ENCODE data around the gene RNASEH2B. TPM values are rescaled to one million over a fixed set of nuclear protein-coding genes. Genes with fewer than 3 reads are reported as not detected.

Gene RNASEH2B
- total RNA-seq, 4 donors from 2014 or later = 13.8 to 37.5 (median 19.0) TPM

DNA sequence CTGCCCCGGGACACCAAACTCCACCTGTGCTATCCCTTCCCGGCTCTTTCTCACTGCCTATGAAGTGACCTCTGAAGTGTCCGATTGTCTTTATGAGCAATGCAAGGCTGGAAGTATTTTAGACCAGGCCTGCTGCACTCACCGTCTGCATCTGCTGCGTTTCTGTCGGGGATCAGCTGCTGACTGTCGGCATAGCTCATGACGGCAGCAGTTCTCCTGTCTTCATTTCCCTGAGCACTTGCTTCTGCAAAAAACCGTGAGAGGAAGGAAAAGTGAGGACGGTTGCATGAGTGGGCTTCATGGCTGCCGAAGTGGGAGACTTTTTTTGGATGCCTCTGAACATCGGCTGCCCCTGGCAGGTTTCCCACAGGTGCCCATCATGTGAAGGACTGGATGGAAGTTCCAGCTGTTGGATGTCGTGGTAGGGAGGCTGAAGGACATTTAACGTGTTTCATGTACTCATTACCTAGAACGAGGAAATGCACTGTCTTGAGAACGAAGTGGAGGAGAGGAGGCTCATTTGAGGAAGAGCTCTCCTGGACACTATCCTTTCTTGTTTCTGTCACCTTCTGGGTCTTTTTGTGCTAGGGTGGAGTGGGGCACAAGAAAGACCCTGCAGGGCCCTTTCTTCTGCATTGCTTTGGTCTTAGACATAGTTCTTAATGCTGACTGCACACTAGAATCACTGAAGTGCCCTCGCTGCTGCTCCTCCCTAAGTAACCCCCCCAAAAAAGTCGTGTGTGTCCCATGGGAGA is 94.7 kb downstream of the RNASEH2B start:
- intact Hi-C loops (cut with DNase I; ENCODE audit: low total_unique reads) = no loop called here
- no peak for DNase-seq
- Histone ChIP-seq H3K4me1 (peaks cover 0 to 9% (median 0%) of the 10 kb centered on the region in 4 donors), H3K27me3 (no peaks in the 10 kb centered on the region), H3K9me3 (no peaks in the 10 kb centered on the region), H3K27ac (no peak overlapping the region), H3K4me3 (no peak overlapping the region), H3K36me3 (no peaks in the 10 kb centered on the region)
- TF ChIP-seq EP300 (IDR thresholded peaks at IDR 0.05; ENCODE audit: low read depth) (no peak), POLR2A (IDR thresholded peaks at IDR 0.05) (no peak), POLR2AphosphoS5 (IDR thresholded peaks at IDR 0.05) (no peak)
- TF ChIP-seq, protein P1, sequence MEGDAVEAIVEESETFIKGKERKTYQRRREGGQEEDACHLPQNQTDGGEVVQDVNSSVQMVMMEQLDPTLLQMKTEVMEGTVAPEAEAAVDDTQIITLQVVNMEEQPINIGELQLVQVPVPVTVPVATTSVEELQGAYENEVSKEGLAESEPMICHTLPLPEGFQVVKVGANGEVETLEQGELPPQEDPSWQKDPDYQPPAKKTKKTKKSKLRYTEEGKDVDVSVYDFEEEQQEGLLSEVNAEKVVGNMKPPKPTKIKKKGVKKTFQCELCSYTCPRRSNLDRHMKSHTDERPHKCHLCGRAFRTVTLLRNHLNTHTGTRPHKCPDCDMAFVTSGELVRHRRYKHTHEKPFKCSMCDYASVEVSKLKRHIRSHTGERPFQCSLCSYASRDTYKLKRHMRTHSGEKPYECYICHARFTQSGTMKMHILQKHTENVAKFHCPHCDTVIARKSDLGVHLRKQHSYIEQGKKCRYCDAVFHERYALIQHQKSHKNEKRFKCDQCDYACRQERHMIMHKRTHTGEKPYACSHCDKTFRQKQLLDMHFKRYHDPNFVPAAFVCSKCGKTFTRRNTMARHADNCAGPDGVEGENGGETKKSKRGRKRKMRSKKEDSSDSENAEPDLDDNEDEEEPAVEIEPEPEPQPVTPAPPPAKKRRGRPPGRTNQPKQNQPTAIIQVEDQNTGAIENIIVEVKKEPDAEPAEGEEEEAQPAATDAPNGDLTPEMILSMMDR (IDR thresholded peaks at IDR 0.05) = no peak
- in situ Hi-C loops (cut with MboI; ENCODE audit: low pct_ligation_motif_present in 1 of 4, low pct_unique_long_range_greater_than_20kb in 1 of 4, low sequenced_read_pairs in 3 of 4) = no loop called here
- WGBS, 2 donors (ENCODE audit: low coverage in 1 of 2) = 78 to 94% methylated on average over 7 to 18 of the region's 18 CpGs

DNA sequence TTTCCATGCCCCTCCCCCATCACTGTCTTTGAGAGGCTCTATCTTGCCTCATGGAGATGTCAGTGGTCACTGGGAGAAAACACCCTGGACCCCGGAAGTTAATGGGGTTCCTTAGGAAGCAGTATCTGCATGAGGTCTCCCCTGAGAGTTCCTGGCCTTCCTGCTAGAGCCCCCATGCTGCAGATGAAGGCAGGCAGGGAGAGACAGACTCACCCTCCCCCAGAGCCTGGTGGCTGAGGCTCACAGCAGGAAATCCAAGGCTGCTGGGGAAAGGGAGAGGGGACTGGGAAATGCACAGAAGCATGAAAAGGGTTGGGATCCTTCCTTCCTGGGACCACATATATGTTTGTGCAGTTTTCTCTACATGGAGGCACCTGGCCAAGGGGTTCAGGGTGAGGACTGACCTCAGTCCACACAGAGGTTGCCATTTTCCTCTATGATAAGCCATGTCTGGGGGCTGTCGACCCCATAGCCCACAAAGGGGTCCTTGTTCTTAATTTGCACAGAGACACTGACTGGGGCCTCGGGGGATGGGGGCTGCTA is 95.4 kb downstream of the RNASEH2B start:
- DNase-seq = no peak
- intact Hi-C loops (cut with DNase I; ENCODE audit: low total_unique reads) = no loop called here
- Histone ChIP-seq H3K4me3 (no peak overlapping the region), H3K36me3 (no peaks in the 10 kb centered on the region), H3K27me3 (no peaks in the 10 kb centered on the region), H3K9me3 (no peaks in the 10 kb centered on the region), H3K4me1 (peaks cover 0 to 9% (median 0%) of the 10 kb centered on the region in 4 donors), H3K27ac (peak overlapping the region in 1 of 4 donors; percentile 37)
- TF ChIP-seq, protein P1 (IDR thresholded peaks at IDR 0.05) = no peak
- TF ChIP-seq POLR2AphosphoS5 (IDR thresholded peaks at IDR 0.05) (no peak), EP300 (IDR thresholded peaks at IDR 0.05; ENCODE audit: low read depth) (no peak), POLR2A (IDR thresholded peaks at IDR 0.05) (no peak)
- in situ Hi-C loops (cut with MboI; ENCODE audit: low pct_ligation_motif_present in 1 of 4, low pct_unique_long_range_greater_than_20kb in 1 of 4, low sequenced_read_pairs in 3 of 4) = no loop called here
- 71 to 100% methylated on average over 1 to 3 of the region's 3 CpGs for WGBS, 2 donors (ENCODE audit: low coverage in 1 of 2)

DNA sequence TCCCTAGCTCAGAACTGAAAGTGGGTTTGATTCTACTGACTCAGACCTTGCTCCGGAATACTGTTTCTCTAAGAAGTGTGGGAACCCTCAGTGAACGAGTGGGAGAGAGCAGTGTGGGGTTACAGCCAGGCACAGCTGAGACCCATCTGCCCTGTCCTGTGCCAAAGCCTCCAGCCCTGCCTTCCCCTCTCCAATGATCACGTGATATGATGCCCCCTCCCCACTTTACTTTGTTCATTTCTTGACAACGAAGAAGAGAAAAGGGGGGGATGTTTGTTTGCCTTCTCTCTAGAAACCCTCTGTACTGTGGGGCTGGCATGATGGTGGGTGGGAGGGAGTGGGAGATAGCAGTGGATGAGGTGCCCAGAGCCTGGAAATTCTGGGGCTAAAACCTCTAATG is 96.0 kb downstream of the RNASEH2B start:
- Histone ChIP-seq H3K27ac (peak overlapping the region; percentile 29 to 37 (median 34)), H3K27me3 (no peaks in the 10 kb centered on the region), H3K4me3 (no peak overlapping the region), H3K4me1 (peaks cover 0 to 5% (median 0%) of the 10 kb centered on the region in 4 donors), H3K36me3 (no peaks in the 10 kb centered on the region), H3K9me3 (no peaks in the 10 kb centered on the region)
- WGBS, 2 donors (ENCODE audit: low coverage in 1 of 2) = 67 to 82% methylated on average over 4 of the region's 4 CpGs
- DNase-seq = no peak
- intact Hi-C loops (cut with DNase I; ENCODE audit: low total_unique reads) = no loop called here
- in situ Hi-C loops (cut with MboI; ENCODE audit: low pct_ligation_motif_present in 1 of 4, low pct_unique_long_range_greater_than_20kb in 1 of 4, low sequenced_read_pairs in 3 of 4) = no loop called here
- TF ChIP-seq, protein P1 (IDR thresholded peaks at IDR 0.05) = no peak
- TF ChIP-seq POLR2A (IDR thresholded peaks at IDR 0.05) (no peak), EP300 (IDR thresholded peaks at IDR 0.05; ENCODE audit: low read depth) (no peak), POLR2AphosphoS5 (IDR thresholded peaks at IDR 0.05) (no peak)

Other genes with a start within 250 kb of the RNASEH2B start
- gene DLEU7, start 66.1 kb upstream of the RNASEH2B start, total RNA-seq = under 1 TPM in 1 of 4 donors, not detected in 3; 0.16 TPM
- gene C13orf42, start 201.5 kb downstream of the RNASEH2B start, total RNA-seq = not detected